Fibroblast of skin of back (primary cell): ENCODE data around the gene MMP28. TPM values are rescaled to one million over a fixed set of nuclear protein-coding genes. Genes with fewer than 3 reads are reported as not detected.

Experiments used
- DNase-seq: peaks from one replicate; pipeline ENCODE4 v3.0.0-alpha.2; 2013
- polyA plus RNA-seq, 2 experiments: library from polyadenylated mRNA; unstranded; fragments of 120-200 nt; gene quantifications; one replicate each; pipeline ENCODE4 v1.2.1, GENCODE V29; 2013; ENCODE audit not compliant: insufficient read length in 2 of 2

MMP28 gene
- 0.47 TPM for polyA plus RNA-seq (2013, experiment 1 of 2; ENCODE audit: insufficient read length)
- 0.37 TPM for polyA plus RNA-seq (2013, experiment 2 of 2; ENCODE audit: insufficient read length)

- DNase-seq: peak; percentile 42
These were observed at the start of gene MMP28 for GRCh38 chr17:35795007-35795870. MMP28 (minus strand) TSS chr17:35795641; CDS start chr17:35795377, 264 bp downstream.

GRCh38 chr17:35844547-35844946 is 49.1 kb upstream of the MMP28 start:
- no peak for DNase-seq

- DNase-seq: no peak
These were observed 48.3 kb upstream of the MMP28 start for GRCh38 chr17:35843698-35844097.

GRCh38 chr17:35842239-35842638 is 46.8 kb upstream of the MMP28 start:
- DNase-seq: no peak

GRCh38 chr17:35841505-35841904 is 46.1 kb upstream of the MMP28 start:
- peak; percentile 13 for DNase-seq

GRCh38 chr17:35841101-35841500 is 45.7 kb upstream of the MMP28 start:
- no peak for DNase-seq

GRCh38 chr17:35825206-35825605 is 29.8 kb upstream of the MMP28 start:
- DNase-seq: no peak

GRCh38 chr17:35821308-35821707 is 25.9 kb upstream of the MMP28 start:
- DNase-seq: no peak

GRCh38 chr17:35819455-35819854 is 24.0 kb upstream of the MMP28 start:
- no peak for DNase-seq

GRCh38 chr17:35817196-35817595 is 21.8 kb upstream of the MMP28 start:
- DNase-seq: no peak

GRCh38 chr17:35816723-35817122 is 21.3 kb upstream of the MMP28 start:
- DNase-seq: no peak

- DNase-seq: no peak
These were observed 17.0 kb upstream of the MMP28 start for GRCh38 chr17:35812456-35812855.

GRCh38 chr17:35811759-35812158 is 16.3 kb upstream of the MMP28 start:
- no peak for DNase-seq

- peak; percentile 30 for DNase-seq
These were observed 14.5 kb upstream of the MMP28 start for GRCh38 chr17:35809855-35810461.

GRCh38 chr17:35808962-35809854 is 13.8 kb upstream of the MMP28 start, which contains the start of gene TAF15:
TAF15 (plus strand) TSS chr17:35809484; CDS start chr17:35809570, 86 bp downstream.
- peak; percentile 99 for DNase-seq

- no peak for DNase-seq
These were observed 13.0 kb upstream of the MMP28 start for GRCh38 chr17:35808240-35808961.

GRCh38 chr17:35807371-35808144 is 12.1 kb upstream of the MMP28 start:
- DNase-seq: peak; percentile 87

- peak; percentile 90 for DNase-seq
These were observed 9.3 kb upstream of the MMP28 start for GRCh38 chr17:35804658-35805192.

GRCh38 chr17:35801583-35802224 is 6.3 kb upstream of the MMP28 start:
- no peak for DNase-seq

GRCh38 chr17:35799942-35800341 is 4.5 kb upstream of the MMP28 start:
- peak; percentile 78 for DNase-seq
